ENCODE data around the gene CCND1. TPM values are rescaled to one million over a fixed set of nuclear protein-coding genes. Genes with fewer than 3 reads are reported as not detected.

Gene CCND1
- total and polyA plus RNA-seq, 10 of the 15 experiments (the other 5 are each of a cell fraction or from before 2014, with no cell fraction given): 0.09 to 6.6 (median 0.59) TPM; not detected in 2

DNA sequence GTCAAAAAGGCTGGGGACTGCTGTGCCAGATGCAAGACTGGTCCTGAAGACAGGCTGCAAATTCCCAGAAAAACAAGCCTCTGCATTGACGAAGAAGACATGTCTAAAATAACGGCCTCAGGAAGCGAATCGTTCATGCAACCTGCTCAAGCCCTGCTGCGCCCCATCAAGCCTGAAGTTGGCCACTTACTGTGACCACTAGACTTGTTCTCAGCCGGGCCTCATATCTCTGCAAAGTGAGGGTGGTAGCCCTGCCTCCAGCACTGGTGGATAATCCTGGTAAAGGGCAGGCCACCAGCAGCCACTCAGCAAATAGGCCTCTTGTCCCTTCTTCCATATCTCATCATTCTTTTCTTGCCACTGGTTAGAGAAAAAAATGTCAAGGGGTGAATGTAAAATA is 22.4 kb downstream of the CCND1 start (continued):
- TF ChIP-seq RAD51 (IDR thresholded peaks at IDR 0.05) (no peak), SUZ12 (IDR thresholded peaks at IDR 0.05; ENCODE audit: unreplicated experiment) (no peak), BACH1 (IDR thresholded peaks at IDR 0.05; ENCODE audit: borderline replicate concordance) (no peak)
- TF ChIP-seq, protein P1, sequence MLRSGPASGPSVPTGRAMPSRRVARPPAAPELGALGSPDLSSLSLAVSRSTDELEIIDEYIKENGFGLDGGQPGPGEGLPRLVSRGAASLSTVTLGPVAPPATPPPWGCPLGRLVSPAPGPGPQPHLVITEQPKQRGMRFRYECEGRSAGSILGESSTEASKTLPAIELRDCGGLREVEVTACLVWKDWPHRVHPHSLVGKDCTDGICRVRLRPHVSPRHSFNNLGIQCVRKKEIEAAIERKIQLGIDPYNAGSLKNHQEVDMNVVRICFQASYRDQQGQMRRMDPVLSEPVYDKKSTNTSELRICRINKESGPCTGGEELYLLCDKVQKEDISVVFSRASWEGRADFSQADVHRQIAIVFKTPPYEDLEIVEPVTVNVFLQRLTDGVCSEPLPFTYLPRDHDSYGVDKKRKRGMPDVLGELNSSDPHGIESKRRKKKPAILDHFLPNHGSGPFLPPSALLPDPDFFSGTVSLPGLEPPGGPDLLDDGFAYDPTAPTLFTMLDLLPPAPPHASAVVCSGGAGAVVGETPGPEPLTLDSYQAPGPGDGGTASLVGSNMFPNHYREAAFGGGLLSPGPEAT (IDR thresholded peaks at IDR 0.05; ENCODE audit: low read depth): no peak

DNA sequence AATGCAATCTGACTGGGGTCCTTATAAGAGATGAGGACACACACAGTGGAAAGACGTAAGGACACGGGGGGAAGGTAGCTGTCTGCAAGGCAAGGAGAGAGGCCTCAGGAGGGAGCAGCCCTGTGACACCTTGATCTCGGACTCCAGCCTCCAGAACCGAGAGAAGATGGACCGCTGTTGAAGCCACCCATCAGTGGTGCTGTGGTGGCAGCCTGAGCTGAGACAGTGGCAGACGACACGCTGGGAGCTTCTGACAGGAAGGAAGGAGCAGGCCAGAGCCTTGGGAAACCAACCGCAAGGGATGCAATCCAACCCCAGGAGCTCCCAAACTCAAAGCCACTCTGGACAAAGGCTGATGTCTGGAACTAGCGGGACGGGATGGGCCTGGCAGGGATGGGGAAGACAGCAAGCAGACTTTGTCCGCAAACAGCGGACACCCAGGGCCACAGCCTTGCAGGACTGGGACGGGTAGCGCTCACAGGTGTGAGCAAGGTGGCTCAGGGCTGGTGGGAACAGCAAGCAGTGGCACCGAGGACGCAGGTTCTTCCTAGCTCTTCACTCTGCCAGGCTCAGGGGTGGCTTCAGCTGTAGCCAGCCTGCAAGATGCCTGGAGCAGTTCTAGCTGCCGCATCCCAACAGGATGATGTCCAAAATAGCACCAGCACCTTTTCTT is 23.3 kb downstream of the CCND1 start:
- no peak overlapping the region for H3K4me3 ChIP-seq
- no peak overlapping the region for H3K4me2 ChIP-seq (ENCODE audit: control insufficient read depth, insufficient read depth)
- POLR2A ChIA-PET: no interaction called here
- no TSS peak for BruUV-seq (replicated peaks)
- H3K9ac ChIP-seq (ENCODE audit: control insufficient read depth, insufficient read depth, low read length): no peak overlapping the region
- 94% methylated on average over 16 of the region's 17 CpGs for WGBS (ENCODE audit: insufficient coverage, insufficient replicate concordance, low lambda C conversion rate, missing lambda C conversion rate)
- no peak overlapping the region for H2AFZ ChIP-seq (ENCODE audit: control insufficient read depth, low read depth, low read length)
- no peaks in the 10 kb centered on the region for H3K9me3 ChIP-seq (replicated peaks; ENCODE audit: control insufficient read depth, insufficient read depth, low read length)
- ATAC-seq: no peak
- no peaks in the 10 kb centered on the region for H3K4me1 ChIP-seq (ENCODE audit: control insufficient read depth, insufficient read depth, low read length)
- no peak overlapping the region for H3K27ac ChIP-seq (ENCODE audit: control insufficient read depth, insufficient read depth)
- H4K20me1 ChIP-seq (ENCODE audit: control insufficient read depth, insufficient read depth): peaks cover 3% of the 10 kb centered on the region; the same call in 1 of the 2 replicates
- H3K27me3 ChIP-seq (replicated peaks in 1 of 2; ENCODE audit: control insufficient read depth in 2 of 2, insufficient read depth in 2 of 2, low read length in 1 of 2): no peaks in the 10 kb centered on the region
- intact Hi-C loops (cut with micrococcal nuclease; ENCODE audit: unreplicated experiment): no loop called here
- RAD21 ChIA-PET (ENCODE audit: unreplicated experiment): no interaction called here
- no peak for DNase-seq (ENCODE audit: low read depth, low spot score)
- TF ChIP-seq MXI1 (IDR thresholded peaks at IDR 0.05; ENCODE audit: low read depth, low read length): no peak
- no peak for TF ChIP-seq NFIC (IDR thresholded peaks at IDR 0.05; ENCODE audit: low read depth, low read length)
- TF ChIP-seq ATF7 (IDR thresholded peaks at IDR 0.05; ENCODE audit: low read depth): no peak
- TF ChIP-seq BRCA1 (IDR thresholded peaks at IDR 0.05; ENCODE audit: low read depth, low read length): no peak
- TF ChIP-seq, protein P2, sequence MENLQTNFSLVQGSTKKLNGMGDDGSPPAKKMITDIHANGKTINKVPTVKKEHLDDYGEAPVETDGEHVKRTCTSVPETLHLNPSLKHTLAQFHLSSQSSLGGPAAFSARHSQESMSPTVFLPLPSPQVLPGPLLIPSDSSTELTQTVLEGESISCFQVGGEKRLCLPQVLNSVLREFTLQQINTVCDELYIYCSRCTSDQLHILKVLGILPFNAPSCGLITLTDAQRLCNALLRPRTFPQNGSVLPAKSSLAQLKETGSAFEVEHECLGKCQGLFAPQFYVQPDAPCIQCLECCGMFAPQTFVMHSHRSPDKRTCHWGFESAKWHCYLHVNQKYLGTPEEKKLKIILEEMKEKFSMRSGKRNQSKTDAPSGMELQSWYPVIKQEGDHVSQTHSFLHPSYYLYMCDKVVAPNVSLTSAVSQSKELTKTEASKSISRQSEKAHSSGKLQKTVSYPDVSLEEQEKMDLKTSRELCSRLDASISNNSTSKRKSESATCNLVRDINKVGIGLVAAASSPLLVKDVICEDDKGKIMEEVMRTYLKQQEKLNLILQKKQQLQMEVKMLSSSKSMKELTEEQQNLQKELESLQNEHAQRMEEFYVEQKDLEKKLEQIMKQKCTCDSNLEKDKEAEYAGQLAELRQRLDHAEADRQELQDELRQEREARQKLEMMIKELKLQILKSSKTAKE (IDR thresholded peaks at IDR 0.05; ENCODE audit: low read depth, poor library complexity, severe bottlenecking): no peak
- TF ChIP-seq RAD51 (IDR thresholded peaks at IDR 0.05): no peak
- no peak for TF ChIP-seq ETV6 (conservative IDR thresholded peaks at IDR 0.05 in 1 of 2, IDR thresholded peaks at IDR 0.05 in 1 of 2; ENCODE audit: borderline replicate concordance in 1 of 2, low read depth in 1 of 2)
- in situ Hi-C loops (cut with MboI): loop anchor here (10.0 kb wide), 1 partner anchor 559 kb away; no protein-coding TSS in a partner anchor
- H3K79me2 ChIP-seq (ENCODE audit: control insufficient read depth, insufficient read depth, low read length): no peaks in the 10 kb centered on the region
- peaks cover 0 to 9% of the 10 kb centered on the region in 2 experiments; a peak in 2 of 4 replicates for H3K36me3 ChIP-seq (ENCODE audit: control insufficient read depth in 2 of 2, insufficient read depth in 2 of 2, low read length in 1 of 2)
- SMC1A ChIA-PET (ENCODE audit: uncharacterized antibody, unreplicated experiment): no interaction called here
- CTCF ChIA-PET: interaction anchor here (1.2 kb wide), 1 partner anchor 10 kb away, joined by 4 read pairs; no protein-coding TSS in a partner anchor
- FAIRE-seq: no peak
